Calu3 (cell line): Measurements from ENCODE around the gene FHAD1. TPM values are rescaled to one million over a fixed set of nuclear protein-coding genes. Genes with fewer than 3 reads are reported as not detected.

Experiments used
- BruUV-seq: library from RNA; stranded (reverse); fragments of 400-500 nt; replicated peaks from 2 replicates; lab custom pipeline; 2021; lab: Mats Ljungman, UMichigan
- CTCF ChIA-PET: fragments of 300-600 bp; sonication (Branson Sonifier 250); formaldehyde crosslinking; loops from one replicate; lab custom pipeline; 2022; ENCODE audit warnings: antibody characterized with exemption; lab: Charles Lee
- DNase-seq: peaks from one replicate; pipeline ENCODE4 v3.0.0; 2022
- H3K27ac Mint-ChIP-seq: one replicate; pipeline ENCODE4 v1.8.0; 2022; ENCODE audit warnings: mixed read lengths; ENCODE audit not compliant: unreplicated experiment
- H3K27me3 Mint-ChIP-seq: one replicate; pipeline ENCODE4 v1.8.0; 2022; ENCODE audit warnings: mixed read lengths; ENCODE audit not compliant: unreplicated experiment
- H3K36me3 Mint-ChIP-seq: one replicate; pipeline ENCODE4 v1.8.0; 2022; ENCODE audit warnings: mild to moderate bottlenecking, moderate library complexity, mixed read lengths; ENCODE audit not compliant: insufficient read depth, unreplicated experiment
- H3K4me1 Mint-ChIP-seq: one replicate; pipeline ENCODE4 v1.8.0; 2022; ENCODE audit warnings: mild to moderate bottlenecking, low read depth, mixed read lengths; ENCODE audit not compliant: unreplicated experiment
- H3K4me3 Mint-ChIP-seq: one replicate; pipeline ENCODE4 v1.8.0; 2022; ENCODE audit warnings: mild to moderate bottlenecking, low read depth, moderate library complexity, mixed read lengths; ENCODE audit not compliant: unreplicated experiment
- H3K9me3 Mint-ChIP-seq: one replicate; pipeline ENCODE4 v1.8.0; 2022; ENCODE audit warnings: low read depth, mixed read lengths; ENCODE audit not compliant: unreplicated experiment
- intact Hi-C: fragments of 100-400 bp; cut with micrococcal nuclease; formaldehyde crosslinking; loops from one replicate; pipeline ENCODE4 v1.10.0; 2022; ENCODE audit not compliant: unreplicated experiment
- total RNA-seq: library from RNA; stranded (reverse); gene quantifications from 2 replicates; pipeline ENCODE4 v1.2.3, GENCODE V29; 2022
- TF ChIP-seq, protein P1 (sequence below): fragments of 200-600 bp; IDR thresholded peaks from one replicate; pipeline ENCODE4 v1.8.0; 2022; ENCODE audit warnings: antibody characterized with exemption; ENCODE audit not compliant: unreplicated experiment

FHAD1 gene
- total RNA-seq, 1 experiment from 2014 or later, result 2.7 TPM

DNA sequence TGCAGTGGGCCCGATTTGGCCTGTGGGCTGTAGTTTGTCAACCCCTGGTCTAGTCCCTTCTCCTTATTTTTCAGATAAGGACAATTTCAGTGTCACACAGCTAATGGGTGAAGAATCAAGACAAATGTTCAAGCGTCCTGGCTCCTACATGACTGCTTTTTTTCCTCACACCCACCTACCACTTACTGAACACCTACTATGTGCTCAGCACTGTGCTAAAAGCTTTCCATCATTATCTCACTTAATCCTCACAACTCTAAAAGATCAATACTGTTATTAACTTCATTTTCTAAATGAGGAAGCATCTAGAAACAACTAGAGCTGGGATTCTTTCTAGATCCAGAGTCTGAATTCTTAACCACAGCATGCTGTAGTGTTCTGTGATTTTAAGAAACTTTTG is 94.2 kb downstream of the FHAD1 start:
- H3K4me3 Mint-ChIP-seq, result no peak overlapping the region
- peaks cover 5% of the 10 kb centered on the region for H3K9me3 Mint-ChIP-seq
- CTCF ChIA-PET, result no interaction called here
- H3K27ac Mint-ChIP-seq, result no peak overlapping the region
- TF ChIP-seq, protein P1, sequence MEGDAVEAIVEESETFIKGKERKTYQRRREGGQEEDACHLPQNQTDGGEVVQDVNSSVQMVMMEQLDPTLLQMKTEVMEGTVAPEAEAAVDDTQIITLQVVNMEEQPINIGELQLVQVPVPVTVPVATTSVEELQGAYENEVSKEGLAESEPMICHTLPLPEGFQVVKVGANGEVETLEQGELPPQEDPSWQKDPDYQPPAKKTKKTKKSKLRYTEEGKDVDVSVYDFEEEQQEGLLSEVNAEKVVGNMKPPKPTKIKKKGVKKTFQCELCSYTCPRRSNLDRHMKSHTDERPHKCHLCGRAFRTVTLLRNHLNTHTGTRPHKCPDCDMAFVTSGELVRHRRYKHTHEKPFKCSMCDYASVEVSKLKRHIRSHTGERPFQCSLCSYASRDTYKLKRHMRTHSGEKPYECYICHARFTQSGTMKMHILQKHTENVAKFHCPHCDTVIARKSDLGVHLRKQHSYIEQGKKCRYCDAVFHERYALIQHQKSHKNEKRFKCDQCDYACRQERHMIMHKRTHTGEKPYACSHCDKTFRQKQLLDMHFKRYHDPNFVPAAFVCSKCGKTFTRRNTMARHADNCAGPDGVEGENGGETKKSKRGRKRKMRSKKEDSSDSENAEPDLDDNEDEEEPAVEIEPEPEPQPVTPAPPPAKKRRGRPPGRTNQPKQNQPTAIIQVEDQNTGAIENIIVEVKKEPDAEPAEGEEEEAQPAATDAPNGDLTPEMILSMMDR, result no peak
- H3K36me3 Mint-ChIP-seq, result no peaks in the 10 kb centered on the region
- no peak for DNase-seq
- H3K4me1 Mint-ChIP-seq, result peaks cover 36% of the 10 kb centered on the region
- intact Hi-C loops, result no loop called here
- BruUV-seq, result no TSS peak
- peaks cover 12% of the 10 kb centered on the region for H3K27me3 Mint-ChIP-seq

DNA sequence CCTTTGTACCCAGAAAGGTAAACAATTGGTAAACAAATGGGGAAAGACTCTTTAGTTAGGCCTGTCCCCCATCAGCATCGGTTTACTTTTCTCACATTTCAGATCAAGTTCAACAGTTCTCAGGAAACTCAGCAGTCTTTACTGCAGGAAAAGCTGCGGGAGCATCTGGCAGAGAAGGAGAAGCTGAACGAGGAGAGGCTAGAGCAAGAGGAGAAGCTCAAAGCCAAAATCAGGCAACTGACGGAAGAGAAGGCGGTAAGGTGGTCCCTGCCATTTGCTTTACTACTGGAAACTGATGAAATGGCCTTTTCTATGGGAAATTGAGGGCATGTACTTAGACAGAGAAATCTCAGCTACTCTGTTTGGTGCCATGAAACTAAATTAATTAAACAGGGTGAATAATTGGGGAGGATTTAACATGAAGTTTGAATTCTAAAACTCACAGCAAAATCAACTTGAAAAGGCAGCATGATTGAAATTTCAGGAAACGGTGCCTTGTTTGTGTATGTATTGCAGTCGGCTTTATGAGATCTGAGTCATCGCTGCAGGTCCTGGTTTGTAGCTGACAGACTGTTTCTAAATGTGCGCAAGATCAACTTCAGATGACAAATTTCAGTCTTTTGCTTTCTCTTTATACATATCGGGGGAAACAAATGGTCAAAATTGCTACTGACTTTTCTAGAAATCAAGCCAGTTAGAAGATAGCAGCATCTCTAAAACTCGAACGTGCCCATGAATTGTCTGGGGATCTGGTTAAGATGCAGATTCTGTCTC is 94.8 kb downstream of the FHAD1 start:
- no TSS peak for BruUV-seq
- Mint-ChIP-seq H3K4me1 (peaks cover 37% of the 10 kb centered on the region), H3K4me3 (no peak overlapping the region), H3K36me3 (no peaks in the 10 kb centered on the region), H3K27ac (no peak overlapping the region), H3K9me3 (no peaks in the 10 kb centered on the region), H3K27me3 (peaks cover 6% of the 10 kb centered on the region)
- no peak for DNase-seq
- CTCF ChIA-PET, result no interaction called here
- TF ChIP-seq, protein P1, result no peak
- intact Hi-C loops, result no loop called here

DNA sequence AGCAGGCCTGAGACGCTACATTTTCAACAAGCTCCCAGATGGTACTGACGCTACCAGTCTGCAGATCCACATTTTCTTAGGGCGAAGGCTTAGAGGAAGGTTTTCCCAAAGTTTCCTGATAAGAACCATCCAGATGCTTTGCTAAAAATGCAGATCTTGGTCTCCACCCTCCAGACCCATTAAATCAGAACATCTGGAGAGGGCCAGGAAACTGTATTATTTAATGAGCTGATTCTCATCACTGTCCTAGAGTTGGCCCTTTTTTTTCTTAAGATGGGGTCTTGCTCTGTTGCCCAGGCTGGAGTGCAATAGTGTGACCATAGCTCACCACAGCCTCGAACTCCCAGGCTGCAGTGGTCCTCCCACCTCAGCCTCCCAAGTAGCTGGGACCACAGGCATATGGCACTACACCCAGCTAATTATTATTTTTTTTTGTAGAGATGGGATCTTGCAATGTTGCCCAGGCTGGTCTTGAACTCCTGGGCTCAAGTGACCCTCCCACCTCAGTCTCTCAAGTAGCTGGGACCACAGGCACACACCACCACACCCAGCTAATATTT is 95.5 kb downstream of the FHAD1 start:
- Mint-ChIP-seq H3K27ac (no peak overlapping the region), H3K27me3 (no peaks in the 10 kb centered on the region), H3K36me3 (no peaks in the 10 kb centered on the region), H3K9me3 (no peaks in the 10 kb centered on the region), H3K4me1 (peaks cover 36% of the 10 kb centered on the region), H3K4me3 (no peak overlapping the region)
- CTCF ChIA-PET, result no interaction called here
- TF ChIP-seq, protein P1, result no peak
- no TSS peak for BruUV-seq
- DNase-seq, result no peak
- intact Hi-C loops, result no loop called here

DNA sequence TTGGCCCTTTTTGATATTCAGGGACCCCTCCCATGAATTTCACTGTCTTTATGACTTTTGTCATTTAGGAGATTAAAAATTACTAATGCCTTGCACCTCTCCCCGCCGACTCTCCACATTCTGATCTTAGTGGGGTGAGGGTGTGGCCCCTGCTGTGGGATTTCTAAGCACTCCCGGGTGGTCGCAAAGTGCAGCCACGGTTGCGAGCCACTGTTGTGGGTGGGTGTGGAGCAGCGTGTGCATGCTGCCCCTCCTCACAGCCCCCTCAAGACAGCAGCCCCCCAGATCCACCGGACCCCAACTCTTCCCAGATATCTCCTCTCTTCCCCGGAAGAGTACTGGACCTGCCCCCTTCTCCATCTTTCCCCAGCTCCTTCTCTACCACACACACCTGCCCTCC is 96.1 kb downstream of the FHAD1 start:
- BruUV-seq, result no TSS peak
- CTCF ChIA-PET, result no interaction called here
- no peak for DNase-seq
- TF ChIP-seq, protein P1, result no peak
- no peak overlapping the region for H3K4me3 Mint-ChIP-seq
- H3K27ac Mint-ChIP-seq, result no peak overlapping the region
- peaks cover 30% of the 10 kb centered on the region for H3K4me1 Mint-ChIP-seq
- no peaks in the 10 kb centered on the region for H3K9me3 Mint-ChIP-seq
- H3K27me3 Mint-ChIP-seq, result no peaks in the 10 kb centered on the region
- H3K36me3 Mint-ChIP-seq, result no peaks in the 10 kb centered on the region
- intact Hi-C loops, result no loop called here
